ENCODE data around the gene ZNF264.

DNA sequence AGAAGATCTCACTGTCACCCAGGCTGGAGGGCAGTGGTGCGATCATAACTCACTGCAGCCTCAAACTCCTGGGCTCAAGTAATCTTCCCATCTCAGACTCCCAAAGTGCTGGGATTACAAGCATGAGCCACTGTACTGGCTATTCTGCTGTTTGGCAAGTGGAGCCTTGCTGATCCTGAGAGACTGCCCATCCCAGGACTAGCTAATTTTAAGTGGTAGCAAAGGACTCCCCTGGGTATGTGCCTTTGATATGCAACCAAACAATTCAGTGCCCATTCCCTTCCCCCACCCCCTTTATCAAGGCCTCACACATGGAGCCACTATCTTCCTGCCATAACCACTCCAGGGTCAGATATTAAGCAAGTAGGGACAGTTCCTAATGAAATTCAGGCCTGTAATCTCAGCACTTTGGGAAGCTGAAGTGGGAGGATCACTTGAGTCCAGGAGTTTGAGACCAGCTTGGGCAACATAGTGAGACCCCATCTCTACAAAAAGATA, 72.0 kb downstream of the ZNF264 start:
- TF ChIP-seq POLR2A (IDR thresholded peaks at IDR 0.05; ENCODE audit: low read depth, low read length) (no peak), POLR2AphosphoS5 (IDR thresholded peaks at IDR 0.05; ENCODE audit: low read depth, low read length) (no peak), TAF1 (IDR thresholded peaks at IDR 0.05; ENCODE audit: borderline replicate concordance, low read depth, low read length) (no peak)
